ENCODE measurements around the gene FLT1.

Gene FLT1

GRCh38 chr13:28495538-28496187, 735 bp upstream of the FLT1 start:
- TF ChIP-seq, protein P1, sequence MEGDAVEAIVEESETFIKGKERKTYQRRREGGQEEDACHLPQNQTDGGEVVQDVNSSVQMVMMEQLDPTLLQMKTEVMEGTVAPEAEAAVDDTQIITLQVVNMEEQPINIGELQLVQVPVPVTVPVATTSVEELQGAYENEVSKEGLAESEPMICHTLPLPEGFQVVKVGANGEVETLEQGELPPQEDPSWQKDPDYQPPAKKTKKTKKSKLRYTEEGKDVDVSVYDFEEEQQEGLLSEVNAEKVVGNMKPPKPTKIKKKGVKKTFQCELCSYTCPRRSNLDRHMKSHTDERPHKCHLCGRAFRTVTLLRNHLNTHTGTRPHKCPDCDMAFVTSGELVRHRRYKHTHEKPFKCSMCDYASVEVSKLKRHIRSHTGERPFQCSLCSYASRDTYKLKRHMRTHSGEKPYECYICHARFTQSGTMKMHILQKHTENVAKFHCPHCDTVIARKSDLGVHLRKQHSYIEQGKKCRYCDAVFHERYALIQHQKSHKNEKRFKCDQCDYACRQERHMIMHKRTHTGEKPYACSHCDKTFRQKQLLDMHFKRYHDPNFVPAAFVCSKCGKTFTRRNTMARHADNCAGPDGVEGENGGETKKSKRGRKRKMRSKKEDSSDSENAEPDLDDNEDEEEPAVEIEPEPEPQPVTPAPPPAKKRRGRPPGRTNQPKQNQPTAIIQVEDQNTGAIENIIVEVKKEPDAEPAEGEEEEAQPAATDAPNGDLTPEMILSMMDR (IDR thresholded peaks at IDR 0.05; ENCODE audit: extremely low read depth, missing control alignments) = no peak
- DNase-seq (ENCODE audit: low spot score) = no peak

GRCh38 chr13:28494504-28494777, 487 bp downstream of the FLT1 start:
- DNase-seq (ENCODE audit: low spot score) = peak; percentile 66
- TF ChIP-seq, protein P1 (IDR thresholded peaks at IDR 0.05; ENCODE audit: extremely low read depth, missing control alignments) = no peak

DNA sequence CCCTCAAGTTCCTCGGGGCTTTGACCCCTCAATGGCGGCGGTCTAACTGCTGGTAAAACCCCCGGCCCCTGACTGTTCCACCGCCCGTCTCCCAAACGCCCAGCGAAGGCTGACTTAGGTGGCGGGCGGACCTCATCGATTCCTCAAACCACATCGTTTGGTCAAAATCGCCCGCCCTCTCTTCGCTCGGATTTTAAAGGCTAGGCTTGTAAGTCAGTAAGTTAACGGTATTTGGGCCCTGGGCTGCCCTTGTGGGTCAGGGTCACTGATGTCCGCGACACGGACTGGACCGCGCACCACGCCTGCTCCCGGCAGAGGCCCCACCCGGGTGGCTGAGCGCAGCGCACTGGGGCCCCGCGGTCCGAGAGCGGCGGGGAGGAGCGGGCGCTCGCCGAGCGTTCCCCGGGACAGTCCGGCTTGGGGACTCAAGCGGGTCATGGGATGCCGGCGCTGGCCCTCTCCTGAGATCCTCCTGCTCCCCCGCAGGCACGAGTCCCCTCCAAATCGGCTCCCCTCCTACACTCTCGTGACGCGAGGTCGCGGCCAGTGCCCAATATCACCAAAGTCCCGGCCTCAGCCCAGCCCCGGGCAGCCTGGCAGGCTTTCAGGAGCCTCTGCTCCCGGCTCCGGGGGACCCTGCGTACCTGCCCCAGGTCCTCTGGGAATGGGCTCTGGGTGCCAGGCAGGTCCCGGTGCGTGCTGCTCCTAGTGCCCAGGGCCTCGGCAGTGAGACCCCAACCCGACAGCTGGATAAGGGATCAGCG, 1.0 kb downstream of the FLT1 start:
- TF ChIP-seq, protein P1 (IDR thresholded peaks at IDR 0.05; ENCODE audit: extremely low read depth, missing control alignments) = no peak
- DNase-seq (ENCODE audit: low spot score) = peak; percentile 59

- DNase-seq (ENCODE audit: low spot score) = peak; percentile 42
- TF ChIP-seq, protein P1 (IDR thresholded peaks at IDR 0.05; ENCODE audit: extremely low read depth, missing control alignments) = no peak
Measured at GRCh38 chr13:28492569-28493367, 2.2 kb downstream of the FLT1 start.

DNA sequence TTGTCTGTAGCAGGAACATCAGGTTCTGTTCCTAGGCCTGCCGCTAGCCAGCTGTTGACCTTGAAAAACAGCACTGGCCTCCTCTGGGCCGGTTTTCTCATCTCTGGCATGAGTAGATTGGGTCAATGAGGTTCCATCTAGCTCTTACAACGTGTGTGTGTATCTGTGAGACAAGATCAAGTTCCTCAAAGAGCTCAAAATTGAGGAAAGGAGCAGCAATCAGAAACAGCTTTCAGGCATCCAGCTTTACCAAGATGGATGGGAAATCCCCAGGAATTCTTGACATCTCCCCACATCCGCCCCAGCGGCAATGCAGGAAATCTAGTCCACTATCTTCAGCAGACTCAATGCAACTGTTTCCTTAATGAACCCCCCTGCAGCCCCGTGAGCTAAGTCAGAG, 4.9 kb downstream of the FLT1 start:
- TF ChIP-seq, protein P1 (IDR thresholded peaks at IDR 0.05; ENCODE audit: extremely low read depth, missing control alignments) = no peak
- DNase-seq (ENCODE audit: low spot score) = no peak

DNA sequence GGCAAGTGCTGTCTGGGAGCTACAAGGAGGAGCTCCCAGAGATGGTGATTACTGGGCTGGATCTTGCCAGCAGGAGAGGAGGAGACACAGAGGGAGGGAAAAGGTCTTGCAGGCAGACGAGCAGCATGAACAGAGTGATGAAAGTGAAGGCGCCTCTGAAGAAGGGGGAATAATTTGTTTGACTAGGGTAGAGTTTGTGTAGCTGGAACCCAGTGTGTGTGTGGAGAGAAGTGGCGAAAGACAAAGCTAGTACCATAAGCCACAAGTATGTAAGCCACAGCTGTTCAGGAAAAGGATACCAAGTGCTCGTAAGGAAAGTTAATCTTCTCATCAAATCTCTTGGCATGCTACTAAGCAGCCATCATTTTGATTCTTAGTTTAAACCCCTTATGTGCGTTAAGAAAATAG, 5.4 kb downstream of the FLT1 start:
- TF ChIP-seq, protein P1 (IDR thresholded peaks at IDR 0.05; ENCODE audit: extremely low read depth, missing control alignments) = no peak
- DNase-seq (ENCODE audit: low spot score) = no peak
